Activated naive CD4-positive, alpha-beta T cell (primary cell): ENCODE results near the gene OTP.
A peak's percentile ranks its signal among the peaks of the same experiment; 100 is the strongest.

Experiments used
- DNase-seq, 4 experiments: peaks; one replicate each; lab custom pipeline; 2025; lab: John Stamatoyannopoulos, UW

OTP gene

GRCh38 chr5:77637998-77638762 is at the start of gene OTP:
OTP (minus strand) TSS chr5:77638713; CDS start chr5:77638549, 164 bp downstream.
- DNase-seq = no peak

GRCh38 chr5:77683171-77683732 is 44.7 kb upstream of the OTP start:
- DNase-seq = no peak

- DNase-seq = no peak
These were observed 32.0 kb upstream of the OTP start for GRCh38 chr5:77670526-77670925.

GRCh38 chr5:77669677-77670076 is 31.2 kb upstream of the OTP start:
- DNase-seq = no peak

- DNase-seq = no peak
These were observed 24.8 kb upstream of the OTP start for GRCh38 chr5:77663090-77663863.

- DNase-seq = no peak
These were observed 24.1 kb upstream of the OTP start for GRCh38 chr5:77662635-77663034.

GRCh38 chr5:77658662-77659061 is 20.1 kb upstream of the OTP start:
- no peak for DNase-seq

- no peak for DNase-seq
These were observed 12.8 kb upstream of the OTP start for GRCh38 chr5:77651343-77651742.

GRCh38 chr5:77650686-77651085 is 12.2 kb upstream of the OTP start:
- DNase-seq = no peak

- DNase-seq = no peak
These were observed 11.3 kb upstream of the OTP start for GRCh38 chr5:77649776-77650175.

- no peak for DNase-seq
These were observed 7.6 kb upstream of the OTP start for GRCh38 chr5:77645995-77646639.

- DNase-seq = peak in 1 of 4 experiments; percentile 21
These were observed 6.9 kb upstream of the OTP start for GRCh38 chr5:77645158-77645994.

- no peak for DNase-seq
These were observed 6.1 kb upstream of the OTP start for GRCh38 chr5:77644371-77645157.

GRCh38 chr5:77643654-77644370 is 5.3 kb upstream of the OTP start:
- DNase-seq = no peak

- no peak for DNase-seq
These were observed 4.5 kb upstream of the OTP start for GRCh38 chr5:77642738-77643653.

- no peak for DNase-seq
These were observed 3.6 kb upstream of the OTP start for GRCh38 chr5:77641963-77642737.

- no peak for DNase-seq
These were observed 3.0 kb upstream of the OTP start for GRCh38 chr5:77641397-77641943.
